K562 (cell line): ENCODE measurements around the gene MSS51. TPM values are rescaled to one million over a fixed set of nuclear protein-coding genes. Genes with fewer than 3 reads are reported as not detected.

Experiments
- JUN ChIP-seq, 2 experiments: sonication (generic) in 1 of 2; formaldehyde crosslinking in 1 of 2; IDR thresholded peaks; 2 replicates each; pipeline versions ENCODE4 v1.6.1 to v1.8.0; 2012 to 2022; ENCODE audit warnings: borderline replicate concordance in 2 of 2, mild to moderate bottlenecking in 2 of 2, improper control_type of control experiment in 1 of 2, low read depth in 1 of 2, low read length in 1 of 2, missing genetic modification reagents in 1 of 2
- MAFG ChIP-seq: fragments of 450-650 bp; conservative IDR thresholded peaks from 2 replicates; pipeline ENCODE4 v1.6.1; 2016; ENCODE audit warnings: missing genetic modification characterization, missing compliant biosample characterization
- MECOM ChIP-seq: fragments of 250-450 bp; sonication (Bioruptor Pico); IDR thresholded peaks from 2 replicates; pipeline ENCODE4 v1.8.0; 2022; ENCODE audit warnings: inconsistent platforms
- MGA ChIP-seq: fragments of 450-650 bp; IDR thresholded peaks from 2 replicates; pipeline ENCODE4 v1.6.1; 2016; ENCODE audit warnings: mild to moderate bottlenecking, moderate library complexity
- NCOA2 ChIP-seq, 2 experiments: fragments of 450-650 bp; IDR thresholded peaks; 2 replicates each; pipeline ENCODE4 v1.6.1; 2018; ENCODE audit warnings: mild to moderate bottlenecking in 2 of 2, moderate library complexity in 1 of 2; ENCODE audit not compliant: partially characterized antibody in 2 of 2
- NONO ChIP-seq, 2 experiments: fragments of 200-400 bp in 1 of 2; fragments of 450-650 bp in 1 of 2; formaldehyde crosslinking in 1 of 2; IDR thresholded peaks; 2 replicates each; pipeline ENCODE4 v1.6.1; 2017; ENCODE audit warnings: low read depth in 2 of 2, mild to moderate bottlenecking in 2 of 2, moderate library complexity in 2 of 2, low read length in 1 of 2
- SMARCA4 ChIP-seq: fragments of 450-650 bp; IDR thresholded peaks from 2 replicates; pipeline ENCODE4 v1.6.1; 2016
- STAT5A ChIP-seq: IDR thresholded peaks from 2 replicates; pipeline ENCODE4 v1.6.1; 2012; ENCODE audit warnings: low read length, inconsistent platforms, borderline replicate concordance
- THRAP3 ChIP-seq: fragments of 450-650 bp; IDR thresholded peaks from 2 replicates; pipeline ENCODE4 v1.6.1; 2016; ENCODE audit warnings: mild to moderate bottlenecking, inconsistent platforms, borderline replicate concordance
- ZBTB5 ChIP-seq: fragments of 450-650 bp; IDR thresholded peaks from 2 replicates; pipeline ENCODE4 v1.6.1; 2017; ENCODE audit warnings: antibody characterized with exemption
- ZNF589 ChIP-seq: fragments of 200-800 bp; sonication (Bioruptor generic); IDR thresholded peaks from 2 replicates; pipeline ENCODE4 v1.6.1; 2016; ENCODE audit warnings: low read depth, missing genetic modification characterization, missing compliant biosample characterization
- polyA plus RNA-seq, 8 experiments: library from polyadenylated mRNA; depleted of rRNA in 4 of 8; stranded (reverse) in 5 of 8; unstranded in 3 of 8; fragments of >200 nt; fragmentation: Nextera tagmentation in 2 of 8; fragmentation: Illumina TruSeq in 1 of 8; extraction: Ambion mirVana in 2 of 8; extraction: Trizol in 1 of 8; gene quantifications; 2 replicates each; pipeline versions ENCODE4 v1.2.1 to v1.2.3, GENCODE V29; 2011 to 2014; ENCODE audit warnings: inconsistent platforms in 1 of 8, missing spikeins in 1 of 8
- total RNA-seq, 7 experiments: library from RNA; depleted of rRNA in 6 of 7; stranded (reverse); fragments of >200 nt in 6 of 7; fragmentation: Illumina TruSeq in 2 of 7; extraction: Trizol in 2 of 7; gene quantifications; 2 replicates each; pipeline versions ENCODE4 v1.2.1 to v1.2.3, GENCODE V29; 2011 to 2021; ENCODE audit warnings: low replicate concordance in 1 of 7
- TF ChIP-seq, protein P1 (sequence below): sonication (generic); formaldehyde crosslinking; IDR thresholded peaks from 2 replicates; pipeline ENCODE4 v1.8.0; 2022; ENCODE audit warnings: missing genetic modification reagents, mild to moderate bottlenecking, borderline replicate concordance

The MSS51 gene
- total and polyA plus RNA-seq, 9 of the 15 experiments (the other 6 are each of a cell fraction or from before 2014, with no cell fraction given), result 0.28 to 1.8 (median 1.2) TPM

DNA sequence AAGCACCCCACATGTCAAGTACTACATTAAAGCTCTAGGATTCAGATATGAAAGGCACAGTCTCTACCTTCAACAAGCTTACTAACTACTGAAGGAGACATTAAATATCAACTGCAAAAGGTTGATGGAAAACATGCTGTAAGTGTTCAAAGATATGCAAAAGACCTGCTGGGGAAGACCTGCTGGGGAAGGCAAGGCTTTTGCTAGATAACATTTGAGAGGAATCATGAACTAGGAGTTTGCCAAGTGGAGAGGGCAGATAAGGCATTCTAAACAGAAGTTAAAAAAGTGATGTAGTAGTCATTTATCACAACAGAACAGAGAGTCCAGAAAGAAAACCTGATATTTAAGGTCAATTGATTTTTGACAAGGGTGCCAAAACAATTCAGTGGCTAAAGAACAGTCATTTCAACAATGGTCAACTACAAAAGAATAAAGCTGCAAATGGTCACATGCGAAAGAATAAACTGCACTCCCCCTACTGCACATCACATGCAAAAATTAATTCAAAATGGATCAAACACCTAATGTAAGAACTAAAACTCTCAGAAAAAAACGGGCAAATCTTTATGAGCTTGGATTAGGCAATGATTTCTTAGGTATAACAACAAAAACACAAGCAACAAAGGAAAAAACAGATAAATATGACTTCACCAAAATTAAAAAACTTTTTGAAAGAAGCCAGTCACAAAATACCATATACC, 23.0 kb upstream of the MSS51 start (continued):
- TF ChIP-seq, protein P1, sequence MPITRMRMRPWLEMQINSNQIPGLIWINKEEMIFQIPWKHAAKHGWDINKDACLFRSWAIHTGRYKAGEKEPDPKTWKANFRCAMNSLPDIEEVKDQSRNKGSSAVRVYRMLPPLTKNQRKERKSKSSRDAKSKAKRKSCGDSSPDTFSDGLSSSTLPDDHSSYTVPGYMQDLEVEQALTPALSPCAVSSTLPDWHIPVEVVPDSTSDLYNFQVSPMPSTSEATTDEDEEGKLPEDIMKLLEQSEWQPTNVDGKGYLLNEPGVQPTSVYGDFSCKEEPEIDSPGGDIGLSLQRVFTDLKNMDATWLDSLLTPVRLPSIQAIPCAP (CRISPR knock-in tag), result no peak
- TF ChIP-seq SMARCA4 (peak; percentile 100), MAFG (tag) (peak; percentile 73), MGA (peak; percentile 41; the same call in 1 of the 2 replicates), STAT5A (peak; percentile 99), JUN (IDR thresholded peaks at IDR 0.05; ENCODE audit: borderline replicate concordance, low read depth, low read length) (peak; percentile 62; the same call in 1 of the 2 replicates), JUN (CRISPR knock-in tag; IDR thresholded peaks at IDR 0.05; ENCODE audit: borderline replicate concordance) (no peak), ZBTB5 (no peak), THRAP3 (0 out of 2 replicates have a peak, but pooled peaks have one; percentile 49), NCOA2 (IDR thresholded peaks at IDR 0.05; ENCODE audit: partially characterized antibody in 2 of 2) (peak; percentile 87 to 91), ZNF589 (peak; percentile 96; the same call in 1 of the 2 replicates), MECOM (CRISPR knock-in tag) (peak; percentile 58; the same call in 1 of the 2 replicates), NONO (IDR thresholded peaks at IDR 0.05; ENCODE audit: low read depth in 2 of 2, low read length in 1 of 2) (peak in 1 of 2 experiments; percentile 92; a peak in 2 of 4 replicates)
